GM12874 (cell line): ENCODE data around the gene QRICH1.

Source experiments
- CTCF ChIP-seq: IDR thresholded peaks from 2 replicates; pipeline ENCODE4 v1.5.1; 2011; ENCODE audit warnings: low read depth, mild to moderate bottlenecking, control low read depth, low read length, moderate library complexity; ENCODE audit not compliant: insufficient read depth

QRICH1 gene

GRCh38 chr3:48982686-48983085, 111.2 kb downstream of the QRICH1 start:
- no peak for TF ChIP-seq CTCF

GRCh38 chr3:48982016-48982415, 111.9 kb downstream of the QRICH1 start:
- TF ChIP-seq CTCF = no peak

GRCh38 chr3:48980295-48980694, 113.6 kb downstream of the QRICH1 start:
- no peak for TF ChIP-seq CTCF
